WERI-Rb-1 (cell line): ENCODE results near the gene MAGI2.
"Not testable (repeated sequence)": the region's sequence is repeated elsewhere in the genome, so short reads cannot be mapped to it uniquely, and the experiment has no call there.

ENCODE experiments used
- DNase-seq: peaks from one replicate; pipeline ENCODE4 v3.0.0-alpha.2; 2020
- H3K27ac ChIP-seq: fragments of 250-450 bp; sonication (Bioruptor Pico); 2 replicates; pipeline ENCODE4 v1.5.1; 2020; ENCODE audit warnings: mild to moderate bottlenecking, moderate library complexity
- H3K27me3 ChIP-seq: fragments of 250-450 bp; sonication (Bioruptor Pico); 2 replicates; pipeline ENCODE4 v1.5.1; 2021; ENCODE audit warnings: mild to moderate bottlenecking, low read depth, moderate library complexity; ENCODE audit not compliant: insufficient read depth, severe bottlenecking
- H3K36me3 ChIP-seq: fragments of 250-450 bp; sonication (Bioruptor Pico); 2 replicates; pipeline ENCODE4 v1.5.1; 2020; ENCODE audit warnings: mild to moderate bottlenecking, moderate library complexity
- H3K4me3 ChIP-seq: 2 replicates; pipeline ENCODE4 v1.5.1; 2011; ENCODE audit warnings: low read depth, mild to moderate bottlenecking, control low read depth, low read length
- H3K9me3 ChIP-seq: fragments of 250-450 bp; sonication (Bioruptor Pico); 2 replicates; pipeline ENCODE4 v1.5.1; 2021; ENCODE audit warnings: mild to moderate bottlenecking, moderate library complexity; ENCODE audit not compliant: severe bottlenecking
- CTCF ChIP-seq: IDR thresholded peaks from 2 replicates; pipeline ENCODE4 v1.5.1; 2011; ENCODE audit warnings: low read depth, mild to moderate bottlenecking, control low read depth, inconsistent platforms, low read length

MAGI2 gene

GRCh38 chr7:78296046-78296597 is 1157.3 kb downstream of the MAGI2 start:
- no peak overlapping the region for H3K27ac ChIP-seq
- H3K9me3 ChIP-seq, result no peaks in the 10 kb centered on the region
- no peaks in the 10 kb centered on the region for H3K27me3 ChIP-seq
- no peaks in the 10 kb centered on the region for H3K36me3 ChIP-seq
- DNase-seq, result no peak
- TF ChIP-seq CTCF, result no peak
- no peak overlapping the region for H3K4me3 ChIP-seq

- not testable (repeated sequence) for H3K4me3 ChIP-seq, H3K9me3 ChIP-seq, H3K36me3 ChIP-seq, H3K27me3 ChIP-seq, H3K27ac ChIP-seq, DNase-seq
Measured at GRCh38 chr7:78289471-78289870, 1164.0 kb downstream of the MAGI2 start.

- Histone ChIP-seq H3K36me3 (no peaks in the 10 kb centered on the region), H3K27ac (no peak overlapping the region), H3K9me3 (no peaks in the 10 kb centered on the region), H3K27me3 (no peaks in the 10 kb centered on the region), H3K4me3 (no peak overlapping the region)
- no peak for TF ChIP-seq CTCF
- no peak for DNase-seq
Measured at GRCh38 chr7:78284945-78285344, 1168.5 kb downstream of the MAGI2 start.

GRCh38 chr7:78280276-78280675 is 1173.2 kb downstream of the MAGI2 start:
- no peak overlapping the region for H3K27ac ChIP-seq
- TF ChIP-seq CTCF, result no peak
- no peaks in the 10 kb centered on the region for H3K36me3 ChIP-seq
- H3K9me3 ChIP-seq, result no peaks in the 10 kb centered on the region
- no peaks in the 10 kb centered on the region for H3K27me3 ChIP-seq
- DNase-seq, result no peak
- no peak overlapping the region for H3K4me3 ChIP-seq

- TF ChIP-seq CTCF, result no peak
Measured at GRCh38 chr7:78279457-78279856, 1174.0 kb downstream of the MAGI2 start.

GRCh38 chr7:78279032-78279431 is 1174.4 kb downstream of the MAGI2 start:
- Histone ChIP-seq H3K9me3 (no peaks in the 10 kb centered on the region), H3K4me3 (no peak overlapping the region), H3K36me3 (no peaks in the 10 kb centered on the region), H3K27ac (no peak overlapping the region), H3K27me3 (no peaks in the 10 kb centered on the region)
- TF ChIP-seq CTCF, result no peak
- no peak for DNase-seq

More at GRCh38 chr7:78279457-78279856, 1174.0 kb downstream of the MAGI2 start:
- no peak overlapping the region for H3K4me3 ChIP-seq
- H3K27ac ChIP-seq, result no peak overlapping the region
- no peak for DNase-seq
- no peaks in the 10 kb centered on the region for H3K36me3 ChIP-seq
- no peaks in the 10 kb centered on the region for H3K9me3 ChIP-seq
- H3K27me3 ChIP-seq, result no peaks in the 10 kb centered on the region
